ENCODE data around the gene NT5DC1.
"Not testable (repeated sequence)": the region's sequence is repeated elsewhere in the genome, so short reads cannot be mapped to it uniquely, and the experiment has no call there.

Gene NT5DC1

DNA sequence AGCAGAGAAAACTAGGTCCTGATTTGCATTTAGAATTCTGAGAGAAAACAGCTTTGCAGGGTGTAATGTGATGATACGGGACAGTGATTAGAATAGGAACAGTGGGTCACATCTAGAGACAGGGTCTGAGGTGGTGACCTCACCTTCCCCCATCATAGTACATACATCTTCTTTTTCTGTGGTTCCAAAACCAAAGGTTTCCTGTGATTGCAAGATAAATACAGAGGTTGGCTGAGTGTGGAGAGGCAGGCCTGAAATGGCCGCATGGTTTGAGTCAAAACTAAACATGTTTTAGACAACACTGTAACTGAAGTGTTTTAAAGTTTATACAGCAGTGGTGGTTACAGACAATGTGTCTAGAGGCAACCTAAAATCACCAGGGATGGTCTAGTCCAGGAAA is 10.4 kb upstream of the NT5DC1 start:
- Histone ChIP-seq H3K27me3 (ENCODE audit: control insufficient read depth, insufficient read depth, low read length) (no peaks in the 10 kb centered on the region), H3K9me3 (ENCODE audit: control insufficient read depth, insufficient read depth, low read depth, low read length) (0 out of 2 replicates have a peak, but pooled peaks cover 2% of the 10 kb centered on the region), H3K9ac (ENCODE audit: low read length) (no peak overlapping the region), H3K27ac (ENCODE audit: low read depth, low read length) (no peak overlapping the region), H3K36me3 (ENCODE audit: control insufficient read depth, insufficient read depth, low read length) (no peaks in the 10 kb centered on the region), H3K4me3 (ENCODE audit: low read depth, low read length) (no peak overlapping the region), H3K4me1 (ENCODE audit: control insufficient read depth, insufficient read depth, low read length) (no peaks in the 10 kb centered on the region)

DNA sequence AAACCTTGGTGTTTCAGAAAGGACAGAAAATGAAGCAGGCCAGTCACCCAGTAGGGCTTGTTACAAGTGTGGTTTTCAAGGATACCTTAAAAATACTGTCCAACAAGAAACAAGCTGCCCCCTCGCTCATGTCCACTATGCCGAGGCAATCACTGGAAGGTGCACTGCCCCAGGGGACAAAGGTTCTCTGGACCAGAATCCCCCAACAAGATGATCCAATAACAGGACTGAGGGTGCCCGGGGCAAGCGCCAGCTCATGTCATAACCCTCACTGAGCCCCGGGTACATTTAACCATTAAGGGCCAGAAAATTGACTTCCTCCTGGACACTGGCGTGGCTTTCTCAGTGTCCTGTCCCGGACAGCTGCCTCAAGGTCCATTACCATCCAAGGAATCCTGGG is 6.6 kb upstream of the NT5DC1 start:
- Histone ChIP-seq H3K36me3 (ENCODE audit: control insufficient read depth, insufficient read depth, low read length) (no peaks in the 10 kb centered on the region), H3K4me3 (ENCODE audit: low read depth, low read length) (no peak overlapping the region), H3K27ac (ENCODE audit: low read depth, low read length) (no peak overlapping the region), H3K9me3 (ENCODE audit: control insufficient read depth, insufficient read depth, low read depth, low read length) (peaks cover 18% of the 10 kb centered on the region), H3K4me1 (ENCODE audit: control insufficient read depth, insufficient read depth, low read length) (no peaks in the 10 kb centered on the region), H3K9ac (ENCODE audit: low read length) (no peak overlapping the region), H3K27me3 (ENCODE audit: control insufficient read depth, insufficient read depth, low read length) (no peaks in the 10 kb centered on the region)

DNA sequence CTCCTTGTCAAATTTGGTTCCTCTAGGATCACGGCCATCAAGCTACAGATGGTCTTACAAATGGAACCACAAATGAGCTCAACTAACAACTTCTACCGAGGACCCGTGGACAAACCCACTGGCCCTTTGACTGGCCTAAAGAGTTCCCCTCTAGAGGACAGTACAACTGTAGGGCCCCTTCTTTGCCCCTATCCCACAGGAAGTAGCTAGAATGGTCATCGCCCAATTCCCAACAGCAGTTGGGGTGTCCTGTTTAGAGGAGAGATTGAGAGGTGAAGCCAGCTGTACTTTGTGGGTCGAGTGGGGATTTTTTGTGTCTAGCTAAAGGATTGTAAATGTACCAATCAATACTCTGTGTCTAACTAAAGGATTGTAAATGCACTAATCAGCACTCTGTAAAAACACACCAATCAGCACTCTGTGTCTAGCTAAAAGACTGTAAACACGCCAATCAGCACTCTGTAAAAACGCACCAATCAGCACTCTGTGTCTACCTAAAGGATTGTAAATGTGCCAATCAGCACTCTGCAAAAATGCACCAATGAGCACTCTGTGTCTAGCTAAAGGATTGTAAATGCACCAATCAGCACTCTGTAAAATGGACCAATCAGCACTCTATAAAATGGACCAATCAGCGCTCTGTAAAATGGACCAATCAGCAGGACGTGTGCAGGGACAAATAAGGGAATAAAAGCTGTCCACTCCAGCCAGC is 4.4 kb upstream of the NT5DC1 start:
- H3K9me3 ChIP-seq (ENCODE audit: control insufficient read depth, insufficient read depth, low read depth, low read length), result peaks cover 15% of the 10 kb centered on the region
- not testable (repeated sequence) for H3K4me3 ChIP-seq (ENCODE audit: low read depth, low read length); H3K36me3 ChIP-seq (ENCODE audit: control insufficient read depth, insufficient read depth, low read length); H3K4me1 ChIP-seq (ENCODE audit: control insufficient read depth, insufficient read depth, low read length); H3K27ac ChIP-seq (ENCODE audit: low read depth, low read length); H3K9ac ChIP-seq (ENCODE audit: low read length); H3K27me3 ChIP-seq (ENCODE audit: control insufficient read depth, insufficient read depth, low read length)

DNA sequence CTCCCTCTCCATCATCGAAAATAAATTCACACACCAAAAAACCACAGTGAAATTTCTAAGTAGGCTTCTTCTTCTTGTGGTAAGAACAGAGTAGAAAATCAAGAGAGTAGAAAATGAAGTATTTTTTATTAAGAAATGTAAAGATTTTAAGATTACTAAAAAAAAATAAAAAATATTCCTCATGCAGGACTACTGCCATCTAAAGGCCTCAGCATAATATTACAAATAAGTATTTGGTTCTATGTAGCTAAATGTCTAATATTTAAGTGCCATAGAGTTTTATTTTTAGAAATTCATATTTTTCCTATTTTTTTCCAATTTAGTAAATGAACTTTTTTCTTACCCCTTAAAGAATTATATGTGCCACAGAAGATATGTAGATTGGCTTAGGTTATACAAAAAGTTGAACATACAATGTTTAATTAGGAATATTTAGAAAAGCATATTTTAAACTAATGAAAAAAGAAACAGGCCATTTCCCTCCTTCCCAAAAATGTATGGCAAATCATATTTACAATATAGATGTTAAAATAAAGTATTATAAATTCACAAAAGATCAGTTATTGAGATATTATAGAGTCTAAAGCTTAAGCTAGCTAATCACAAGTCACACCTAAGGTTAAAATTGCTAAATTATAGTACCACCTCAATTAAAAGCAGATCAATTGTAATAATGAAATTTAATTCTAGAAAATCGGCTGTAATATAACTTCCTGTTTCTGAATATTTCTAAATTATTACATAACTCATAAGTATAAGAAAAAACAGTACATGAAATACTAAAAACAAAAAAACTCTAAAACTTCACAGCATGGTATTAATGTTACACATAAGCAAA is 3.5 kb upstream of the NT5DC1 start:
- H3K36me3 ChIP-seq (ENCODE audit: control insufficient read depth, insufficient read depth, low read length), result no peaks in the 10 kb centered on the region
- peaks cover 13% of the 10 kb centered on the region; the same call in 1 of the 2 replicates for H3K4me1 ChIP-seq (ENCODE audit: control insufficient read depth, insufficient read depth, low read length)
- H3K27me3 ChIP-seq (ENCODE audit: control insufficient read depth, insufficient read depth, low read length), result no peaks in the 10 kb centered on the region
- no peak overlapping the region for H3K4me3 ChIP-seq (ENCODE audit: low read depth, low read length)
- no peak overlapping the region for H3K27ac ChIP-seq (ENCODE audit: low read depth, low read length)
- H3K9me3 ChIP-seq (ENCODE audit: control insufficient read depth, insufficient read depth, low read depth, low read length), result peaks cover 15% of the 10 kb centered on the region
- H3K9ac ChIP-seq (ENCODE audit: low read length), result no peak overlapping the region

DNA sequence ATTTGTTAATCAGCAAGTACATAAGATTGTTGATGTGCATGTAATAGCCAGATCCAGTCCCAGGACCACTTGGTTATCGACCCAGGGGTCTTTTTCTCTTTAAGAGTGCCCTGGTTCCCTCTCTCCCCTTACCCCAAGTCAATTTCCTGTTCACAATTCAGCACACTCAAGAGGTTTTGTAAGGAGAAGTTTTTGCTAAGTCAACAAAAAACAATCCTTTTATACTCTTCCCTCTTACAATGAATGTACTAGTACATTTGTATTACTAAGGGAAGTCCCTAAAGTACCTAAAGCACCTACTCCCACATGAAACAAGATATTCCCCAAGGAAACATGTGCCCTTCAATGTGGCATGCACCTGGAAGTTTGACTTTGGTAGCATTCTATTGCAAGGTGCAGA is 1.6 kb upstream of the NT5DC1 start:
- Histone ChIP-seq H3K36me3 (ENCODE audit: control insufficient read depth, insufficient read depth, low read length) (0 out of 2 replicates have a peak, but pooled peaks cover 3% of the 10 kb centered on the region), H3K9me3 (ENCODE audit: control insufficient read depth, insufficient read depth, low read depth, low read length) (peaks cover 15% of the 10 kb centered on the region), H3K9ac (ENCODE audit: low read length) (no peak overlapping the region), H3K4me3 (ENCODE audit: low read depth, low read length) (no peak overlapping the region), H3K27ac (ENCODE audit: low read depth, low read length) (no peak overlapping the region), H3K4me1 (ENCODE audit: control insufficient read depth, insufficient read depth, low read length) (peaks cover 28% of the 10 kb centered on the region; the same call in 1 of the 2 replicates), H3K27me3 (ENCODE audit: control insufficient read depth, insufficient read depth, low read length) (no peaks in the 10 kb centered on the region)

DNA sequence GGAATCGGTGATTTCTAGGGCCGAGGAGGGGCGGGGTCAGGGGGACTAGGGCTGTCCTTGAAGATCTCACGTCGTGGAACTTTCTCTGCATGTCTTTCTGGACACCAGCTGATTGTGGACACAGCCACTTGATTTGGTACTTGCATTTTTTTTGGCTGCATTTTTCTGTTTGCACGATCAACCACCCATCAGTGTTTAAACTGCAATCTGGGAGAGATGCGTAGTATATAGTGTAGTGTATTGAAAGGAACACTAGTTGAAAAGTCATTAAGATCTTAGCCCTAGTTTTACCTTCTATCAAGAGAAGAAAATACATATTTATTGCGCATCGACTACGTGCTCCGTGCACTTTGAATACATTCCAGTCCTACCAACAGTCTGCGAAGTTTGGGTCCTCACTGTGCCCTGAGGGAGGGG is 657 bp downstream of the NT5DC1 start:
- Histone ChIP-seq H3K36me3 (ENCODE audit: control insufficient read depth, insufficient read depth, low read length) (0 out of 2 replicates have a peak, but pooled peaks cover 3% of the 10 kb centered on the region), H3K27me3 (ENCODE audit: control insufficient read depth, insufficient read depth, low read length) (no peaks in the 10 kb centered on the region), H3K27ac (ENCODE audit: low read depth, low read length) (no peak overlapping the region), H3K9me3 (ENCODE audit: control insufficient read depth, insufficient read depth, low read depth, low read length) (peaks cover 5% of the 10 kb centered on the region), H3K9ac (ENCODE audit: low read length) (peak overlapping the region; percentile 95), H3K4me3 (ENCODE audit: low read depth, low read length) (peak overlapping the region; percentile 92), H3K4me1 (ENCODE audit: control insufficient read depth, insufficient read depth, low read length) (peaks cover 49% of the 10 kb centered on the region)

DNA sequence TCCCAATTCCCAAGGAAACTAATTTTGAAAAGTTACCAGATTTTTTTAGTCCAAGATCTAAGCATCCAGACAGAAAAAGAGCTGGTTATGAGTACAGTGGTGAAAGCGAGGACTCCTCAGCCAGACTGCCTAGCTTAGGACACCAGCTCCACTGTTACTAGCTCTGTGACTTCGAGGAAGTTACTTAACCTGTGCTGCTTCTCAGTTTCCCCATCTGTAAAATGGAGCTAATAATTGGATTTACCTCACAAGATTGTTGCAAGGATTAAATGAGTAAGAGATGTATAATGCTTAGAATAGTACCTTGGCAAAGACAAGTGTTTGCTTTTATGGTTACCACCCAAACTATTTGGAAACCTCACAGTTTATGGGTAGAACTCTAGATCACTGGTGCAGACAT is 1.1 kb downstream of the NT5DC1 start:
- Histone ChIP-seq H3K9ac (ENCODE audit: low read length) (no peak overlapping the region), H3K36me3 (ENCODE audit: control insufficient read depth, insufficient read depth, low read length) (0 out of 2 replicates have a peak, but pooled peaks cover 3% of the 10 kb centered on the region), H3K4me1 (ENCODE audit: control insufficient read depth, insufficient read depth, low read length) (peaks cover 54% of the 10 kb centered on the region), H3K27me3 (ENCODE audit: control insufficient read depth, insufficient read depth, low read length) (no peaks in the 10 kb centered on the region), H3K27ac (ENCODE audit: low read depth, low read length) (no peak overlapping the region), H3K4me3 (ENCODE audit: low read depth, low read length) (peak overlapping the region; percentile 92), H3K9me3 (ENCODE audit: control insufficient read depth, insufficient read depth, low read depth, low read length) (peaks cover under 1% of the 10 kb centered on the region; the same call in 1 of the 2 replicates)

DNA sequence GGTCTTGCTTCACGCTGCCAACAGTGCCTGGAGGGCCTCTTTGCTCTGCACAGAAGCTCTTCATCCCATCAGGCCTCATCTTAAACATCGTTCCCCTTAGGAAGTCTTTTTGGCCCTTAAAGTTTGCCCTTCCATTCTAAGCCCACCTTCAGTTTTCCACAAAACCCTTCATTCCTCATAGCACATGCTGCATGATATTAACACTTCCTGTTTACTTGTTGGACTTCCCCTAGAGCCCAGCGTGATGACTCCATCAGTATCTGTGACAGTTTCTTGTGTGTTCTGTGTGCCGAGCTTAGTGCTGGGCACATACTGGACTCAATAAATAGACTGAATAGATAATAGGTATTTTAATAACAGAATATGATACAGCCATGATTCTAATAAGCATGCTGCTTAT is 2.2 kb downstream of the NT5DC1 start:
- Histone ChIP-seq H3K27ac (ENCODE audit: low read depth, low read length) (no peak overlapping the region), H3K27me3 (ENCODE audit: control insufficient read depth, insufficient read depth, low read length) (no peaks in the 10 kb centered on the region), H3K4me3 (ENCODE audit: low read depth, low read length) (no peak overlapping the region), H3K9ac (ENCODE audit: low read length) (no peak overlapping the region), H3K9me3 (ENCODE audit: control insufficient read depth, insufficient read depth, low read depth, low read length) (no peaks in the 10 kb centered on the region), H3K4me1 (ENCODE audit: control insufficient read depth, insufficient read depth, low read length) (peaks cover 58% of the 10 kb centered on the region), H3K36me3 (ENCODE audit: control insufficient read depth, insufficient read depth, low read length) (0 out of 2 replicates have a peak, but pooled peaks cover 3% of the 10 kb centered on the region)

DNA sequence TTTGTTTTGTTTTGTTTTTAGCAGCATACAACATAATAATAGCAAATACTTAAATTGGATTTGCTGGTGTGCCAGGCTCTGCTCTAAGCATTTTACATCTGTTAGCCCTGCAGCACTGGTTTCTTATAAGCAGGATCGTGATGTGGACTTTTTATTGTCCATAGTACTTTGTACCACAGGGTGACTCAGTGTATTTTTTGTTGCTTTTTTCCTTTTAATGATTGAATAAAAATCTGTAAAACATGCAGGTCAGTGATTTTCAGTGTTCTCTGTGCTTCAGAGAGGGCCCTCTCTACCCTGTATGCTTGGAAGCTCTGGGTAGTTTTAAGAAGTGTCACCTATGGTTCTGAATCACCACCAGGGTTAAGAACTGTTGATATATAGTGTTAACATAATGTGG is 4.0 kb downstream of the NT5DC1 start:
- Histone ChIP-seq H3K9me3 (ENCODE audit: control insufficient read depth, insufficient read depth, low read depth, low read length) (no peaks in the 10 kb centered on the region), H3K4me3 (ENCODE audit: low read depth, low read length) (no peak overlapping the region), H3K36me3 (ENCODE audit: control insufficient read depth, insufficient read depth, low read length) (peaks cover 18% of the 10 kb centered on the region), H3K27ac (ENCODE audit: low read depth, low read length) (no peak overlapping the region), H3K4me1 (ENCODE audit: control insufficient read depth, insufficient read depth, low read length) (peaks cover 62% of the 10 kb centered on the region), H3K9ac (ENCODE audit: low read length) (no peak overlapping the region), H3K27me3 (ENCODE audit: control insufficient read depth, insufficient read depth, low read length) (no peaks in the 10 kb centered on the region)

DNA sequence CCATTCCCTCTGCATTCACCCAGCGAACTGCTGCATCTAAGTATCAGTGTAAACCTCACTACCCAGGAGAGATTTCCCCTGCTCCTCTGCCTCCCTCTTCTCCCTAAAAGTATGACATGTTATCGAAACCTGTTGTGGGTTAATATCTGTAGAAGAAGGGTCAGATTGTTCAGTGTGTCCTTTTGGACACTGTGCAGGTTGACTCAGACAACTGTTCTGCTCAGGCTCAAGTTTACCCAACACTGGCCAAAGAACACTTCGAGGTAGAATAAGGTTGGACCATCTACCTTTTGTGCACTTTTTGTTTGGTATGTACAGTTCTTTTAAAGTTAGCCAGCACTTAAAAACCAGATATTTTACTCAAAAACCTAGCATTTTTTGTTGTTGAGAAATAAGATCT is 4.6 kb downstream of the NT5DC1 start:
- Histone ChIP-seq H3K27me3 (ENCODE audit: control insufficient read depth, insufficient read depth, low read length) (no peaks in the 10 kb centered on the region), H3K4me1 (ENCODE audit: control insufficient read depth, insufficient read depth, low read length) (peaks cover 58% of the 10 kb centered on the region), H3K36me3 (ENCODE audit: control insufficient read depth, insufficient read depth, low read length) (peaks cover 20% of the 10 kb centered on the region), H3K4me3 (ENCODE audit: low read depth, low read length) (no peak overlapping the region), H3K9ac (ENCODE audit: low read length) (no peak overlapping the region), H3K9me3 (ENCODE audit: control insufficient read depth, insufficient read depth, low read depth, low read length) (no peaks in the 10 kb centered on the region), H3K27ac (ENCODE audit: low read depth, low read length) (no peak overlapping the region)

DNA sequence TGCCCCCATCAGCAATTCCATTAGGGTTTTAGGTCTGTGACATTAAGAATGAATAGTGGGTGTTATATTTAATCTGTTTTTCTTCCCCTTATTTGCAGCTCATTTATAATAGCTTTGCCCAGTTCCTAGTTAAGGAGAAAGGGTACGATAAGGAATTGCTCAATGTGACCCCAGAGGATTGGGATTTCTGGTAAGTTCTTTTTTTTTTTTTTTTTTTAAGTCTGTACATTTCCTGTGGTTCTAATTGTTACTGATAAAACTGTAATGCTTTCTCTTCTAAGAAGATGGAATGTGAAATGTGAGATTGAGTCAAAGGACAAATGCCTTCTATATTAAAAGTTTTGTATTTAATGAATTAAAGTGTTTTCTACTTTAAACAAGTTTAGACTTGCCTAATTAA is 5.5 kb downstream of the NT5DC1 start:
- Histone ChIP-seq H3K9ac (ENCODE audit: low read length) (no peak overlapping the region), H3K4me3 (ENCODE audit: low read depth, low read length) (0 out of 2 replicates have a peak overlapping the region, but pooled peaks have one; percentile 27), H3K36me3 (ENCODE audit: control insufficient read depth, insufficient read depth, low read length) (peaks cover 29% of the 10 kb centered on the region), H3K27ac (ENCODE audit: low read depth, low read length) (peak overlapping the region; percentile 80; the same call in 1 of the 2 replicates), H3K4me1 (ENCODE audit: control insufficient read depth, insufficient read depth, low read length) (peaks cover 58% of the 10 kb centered on the region), H3K9me3 (ENCODE audit: control insufficient read depth, insufficient read depth, low read depth, low read length) (no peaks in the 10 kb centered on the region), H3K27me3 (ENCODE audit: control insufficient read depth, insufficient read depth, low read length) (no peaks in the 10 kb centered on the region)

Measured in HUES6 (cell line).